ENCODE measurements around the gene RNF167. TPM values are rescaled to one million over a fixed set of nuclear protein-coding genes. Genes with fewer than 3 reads are reported as not detected.

The RNF167 gene
- total and polyA plus RNA-seq, 2 of the 8 experiments (the other 6 are each of a cell fraction or from before 2014, with no cell fraction given) = 140 to 281 TPM

- H3K4ac ChIP-seq (replicated peaks; ENCODE audit: insufficient read length, low read depth, low read length) = peak overlapping the region; percentile 0
- no peak overlapping the region for H2BK12ac ChIP-seq (ENCODE audit: low read depth, low read length)
- no peak overlapping the region for H3K23ac ChIP-seq (ENCODE audit: insufficient read length)
- no peaks in the 10 kb centered on the region for H3K27me3 ChIP-seq (replicated peaks in 1 of 4; ENCODE audit: control insufficient read depth in 3 of 4, extremely low read depth in 1 of 4, insufficient read depth in 3 of 4, low read length in 3 of 4)
- peaks cover 9% of the 10 kb centered on the region for H3K79me1 ChIP-seq (ENCODE audit: low read depth, low read length)
- peaks cover 0 to 34% of the 10 kb centered on the region in 2 experiments; a peak in 3 of 4 replicates for H3K79me2 ChIP-seq (ENCODE audit: control insufficient read depth in 1 of 2, insufficient read depth in 2 of 2, low read length in 2 of 2)
- WGBS, 2 experiments (ENCODE audit: extremely low coverage in 1 of 2, insufficient coverage in 1 of 2, insufficient read length in 1 of 2, insufficient replicate concordance in 2 of 2, low coverage in 1 of 2, low lambda C conversion rate in 2 of 2, missing lambda C conversion rate in 1 of 2) = 1% methylated on average over 16 of the region's 16 CpGs; no CpG with 5 or more reads in 1 of the 2 experiments
- peak overlapping the region; percentile 93 to 96 for H3K4me2 ChIP-seq (ENCODE audit: insufficient read depth in 1 of 2, low read depth in 2 of 2, low read length in 2 of 2)
- H4K5ac ChIP-seq (ENCODE audit: insufficient read length, low read depth, low read length) = peak overlapping the region; percentile 73
- H3K4me1 ChIP-seq (replicated peaks in 1 of 4; ENCODE audit: control insufficient read depth in 3 of 4, insufficient read depth in 4 of 4, low read length in 3 of 4) = peaks cover 0 to 11% (median 6%) of the 10 kb centered on the region in 4 experiments; a peak in 5 of 7 replicates
- H3K18ac ChIP-seq (ENCODE audit: extremely low read depth, low read length) = peak overlapping the region; percentile 41
- CTCF ChIA-PET (ENCODE audit: partially characterized antibody) = interaction anchor here (0.9 to 5.9 kb wide), 13 partner anchors 10 to 60 kb away, joined by 3 to 26 read pairs (median 4); partner anchors contain the start of genes CHRNE, ENO3 and SPAG7
- H2AFZ ChIP-seq (ENCODE audit: low read length) = no peak overlapping the region
- peak overlapping the region; percentile 88 for H3K27ac ChIP-seq (ENCODE audit: low read depth, low read length)
- DNase-seq (ENCODE audit: low read depth in 1 of 2, low spot score in 2 of 2) (no peak), FAIRE-seq (no peak)
- POLR2A ChIA-PET (ENCODE audit: partially characterized antibody) = interaction anchor here (0.9 to 27.4 kb wide), 19 partner anchors 11 to 215 kb away, joined by 3 to 987 read pairs (median 9); partner anchors contain the start of genes C17orf107, CAMTA2, CHRNE and ENO3
- H3K4me3 ChIP-seq (ENCODE audit: extremely low read depth in 1 of 4, insufficient read depth in 2 of 4, low read depth in 3 of 4, low read length in 4 of 4) = peak overlapping the region; percentile 85 to 94 (median 90)
- peak overlapping the region; percentile 68 to 93 (median 86) for H3K9ac ChIP-seq (replicated peaks in 1 of 4; ENCODE audit: extremely low read depth in 1 of 4, low read depth in 3 of 4, low read length in 3 of 4)
- H3K36me3 ChIP-seq (ENCODE audit: control insufficient read depth in 2 of 4, insufficient read depth in 4 of 4, low read length in 3 of 4) = peaks cover 15 to 30% (median 23%) of the 10 kb centered on the region in 4 experiments
- peak overlapping the region; percentile 97 for H2BK5ac ChIP-seq (ENCODE audit: low read depth, low read length)
- peaks cover 19% of the 10 kb centered on the region for H3K23me2 ChIP-seq (ENCODE audit: low read depth, low read length)
- H2BK15ac ChIP-seq (ENCODE audit: low read length) = no peak overlapping the region
- H2BK120ac ChIP-seq (replicated peaks; ENCODE audit: low read depth, low read length) = no peak overlapping the region
- H3K14ac ChIP-seq (ENCODE audit: insufficient read length) = no peak overlapping the region
- H4K8ac ChIP-seq (ENCODE audit: extremely low read depth, insufficient read depth, low read length) = peak overlapping the region; percentile 92
- H2BK20ac ChIP-seq (ENCODE audit: low read length) = no peak overlapping the region
- no peaks in the 10 kb centered on the region for H3K9me3 ChIP-seq (ENCODE audit: insufficient read depth in 2 of 2, low read depth in 1 of 2, low read length in 1 of 2)
- 0 out of 2 replicates have a peak, but pooled peaks have one; percentile 3 for TF ChIP-seq CREB1 (IDR thresholded peaks at IDR 0.05)
- TF ChIP-seq CEBPB (IDR thresholded peaks at IDR 0.05; ENCODE audit: low read depth, low read length) = peak; percentile 48; the same call in 1 of the 2 replicates
- TF ChIP-seq ASH2L (IDR thresholded peaks at IDR 0.05; ENCODE audit: low read length) = peak; percentile 22
- TF ChIP-seq NANOG (IDR thresholded peaks at IDR 0.05; ENCODE audit: insufficient read depth, low read depth, low read length, poor library complexity, severe bottlenecking) = no peak
- peak overlapping the region; percentile 50 for H3K56ac ChIP-seq (replicated peaks; ENCODE audit: insufficient read length, low read depth, low read length)
- H4K20me1 ChIP-seq (replicated peaks in 1 of 2; ENCODE audit: control insufficient read depth in 1 of 2, insufficient read depth in 2 of 2, low read length in 2 of 2) = peaks cover 0 to 6% of the 10 kb centered on the region in 2 experiments
- no peak overlapping the region for H4K91ac ChIP-seq (replicated peaks; ENCODE audit: insufficient read length, low read length)
- no peak overlapping the region; the same call in 1 of the 2 replicates for H2AK5ac ChIP-seq (ENCODE audit: low read depth, low read length)
Observed at GRCh38 chr17:4939546-4939795, 597 bp upstream of the RNF167 start.
